ENCODE data around the gene OAT. TPM values are rescaled to one million over a fixed set of nuclear protein-coding genes. Genes with fewer than 3 reads are reported as not detected.

The OAT gene
- total RNA-seq, 1 experiment from 2014 or later = 67.9 TPM

DNA sequence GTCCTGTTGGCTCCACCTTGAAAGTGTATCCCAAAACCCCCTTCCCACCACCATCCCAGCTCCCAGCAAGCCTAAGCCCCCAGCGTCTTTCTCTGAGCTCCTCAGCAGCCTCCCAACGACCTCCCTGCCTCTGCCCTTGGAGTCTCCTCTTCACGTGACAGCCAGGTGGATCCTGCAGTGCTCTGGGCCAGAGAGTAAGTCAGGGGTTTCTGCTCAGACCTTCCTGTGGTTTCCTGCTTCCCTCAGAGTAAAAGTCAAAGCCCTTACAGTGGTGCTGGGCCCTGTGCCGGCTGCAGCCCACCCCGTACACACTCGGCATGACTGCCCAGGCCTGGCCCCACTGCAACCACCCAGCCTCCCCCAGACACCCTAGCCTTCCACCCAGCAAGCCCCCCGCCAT is 51.9 kb downstream of the OAT start:
- no peak for TF ChIP-seq CTCF (conservative IDR thresholded peaks at IDR 0.05)
- H4K91ac ChIP-seq (ENCODE audit: insufficient read length, low read depth, low read length) = no peak overlapping the region
- H4K20me1 ChIP-seq (ENCODE audit: control insufficient read depth, insufficient read depth, insufficient read length) = no peaks in the 10 kb centered on the region
- H3K9me3 ChIP-seq (ENCODE audit: control insufficient read depth, low read depth, low read length) = no peaks in the 10 kb centered on the region
- no peaks in the 10 kb centered on the region; a peak in 2 of 5 replicates for H3K9me3 Mint-ChIP-seq
- H2BK15ac ChIP-seq (ENCODE audit: low read depth, low read length) = no peak overlapping the region
- no peak overlapping the region for H3K4me3 Mint-ChIP-seq
- H2BK120ac ChIP-seq (ENCODE audit: low read depth, low read length, poor library complexity, severe bottlenecking) = no peak overlapping the region
- no peak overlapping the region for H2BK20ac ChIP-seq (ENCODE audit: low read depth, low read length, poor library complexity, severe bottlenecking)
- no peak overlapping the region for H3K18ac ChIP-seq (ENCODE audit: insufficient read length, low read depth, low read length)
- H3K4me2 ChIP-seq (ENCODE audit: insufficient read depth, insufficient read length, low read length) = no peak overlapping the region
- H3K79me1 ChIP-seq (ENCODE audit: insufficient read depth, low read depth, low read length, poor library complexity, severe bottlenecking) = no peaks in the 10 kb centered on the region
- no peak overlapping the region for H4K5ac ChIP-seq (ENCODE audit: insufficient read length, low read depth, low read length)
- H3K14ac ChIP-seq (ENCODE audit: insufficient read depth, low read length) = no peak overlapping the region
- H3K4me1 Mint-ChIP-seq = peaks cover 8 to 19% of the 10 kb centered on the region in 2 experiments
- WGBS (ENCODE audit: extremely low coverage, insufficient read length, low lambda C conversion rate) = no CpG with 5 or more reads among the region's 7 CpGs
- H3K27ac ChIP-seq (ENCODE audit: insufficient read length, low read depth, low read length) = no peak overlapping the region
- no peaks in the 10 kb centered on the region for H3K23me2 ChIP-seq (ENCODE audit: insufficient read length, low read depth, low read length, poor library complexity, severe bottlenecking)
- H3K4me1 ChIP-seq (ENCODE audit: insufficient read depth, low read length) = peaks cover 4% of the 10 kb centered on the region; the same call in 1 of the 2 replicates
- no peak overlapping the region for H3K23ac ChIP-seq (ENCODE audit: insufficient read length, low read depth, low read length)
- H3K27me3 ChIP-seq (ENCODE audit: insufficient read depth, low read length) = no peaks in the 10 kb centered on the region
- no peak overlapping the region for H2BK5ac ChIP-seq (ENCODE audit: insufficient read length, low read length)
- no peaks in the 10 kb centered on the region for H3K79me2 ChIP-seq (ENCODE audit: insufficient read depth, low read length)
- DNase-seq = no peak
- no peak overlapping the region for H2AK5ac ChIP-seq (ENCODE audit: insufficient read length, low read length)
- H2BK12ac ChIP-seq (ENCODE audit: insufficient read length, low read depth, low read length) = no peak overlapping the region
- H3K27me3 Mint-ChIP-seq (ENCODE audit: low read depth) = peaks cover 17% of the 10 kb centered on the region
- no peaks in the 10 kb centered on the region for H3K36me3 Mint-ChIP-seq (ENCODE audit: insufficient read depth in 1 of 3, low read depth in 3 of 3)
- H3K27ac Mint-ChIP-seq = peak overlapping the region in 2 of 3 experiments; percentile 66 to 79; a peak in 2 of 7 replicates
- no peak overlapping the region for H3K56ac ChIP-seq (ENCODE audit: insufficient read length, low read depth, low read length)
- no peak overlapping the region for H3K9ac ChIP-seq (ENCODE audit: extremely low read depth, insufficient read length, low read length)
- H4K8ac ChIP-seq (replicated peaks; ENCODE audit: insufficient read length, low read depth, low read length) = no peak overlapping the region
- no peak overlapping the region for H2AFZ ChIP-seq (ENCODE audit: low read length)
- H3K4ac ChIP-seq (ENCODE audit: low read depth, low read length) = no peak overlapping the region
- H3T11ph ChIP-seq (ENCODE audit: low read length) = no peak overlapping the region
